Right cardiac atrium (tissue), 5 donors: ENCODE results near the gene KIF2C. TPM values are rescaled to one million over a fixed set of nuclear protein-coding genes. Genes with fewer than 3 reads are reported as not detected.
A peak's percentile ranks its signal among the peaks of the same experiment; 100 is the strongest.
"Not testable (repeated sequence)": the region's sequence is repeated elsewhere in the genome, so short reads cannot be mapped to it uniquely, and the experiment has no call there.

Experiments used
- ATAC-seq, 2 donors: fragments of 200-7000 bp; cut with Tn5 transposase; one replicate each; pipeline versions ENCODE4 v1.8.0 to v1.9.1; 2020; ENCODE audit warnings: moderate library complexity in 2 of 2, mild to moderate bottlenecking in 1 of 2
- DNase-seq, 3 donors: peaks; one replicate each; pipeline ENCODE4 v3.0.0-alpha.2; 2020
- H3K27ac ChIP-seq: one replicate; pipeline ENCODE4 v1.5.1; 2013; ENCODE audit warnings: mild to moderate bottlenecking, low read length, control low read depth, moderate library complexity
- H3K27me3 ChIP-seq: one replicate; pipeline ENCODE4 v1.6.1; 2013; ENCODE audit not compliant: control insufficient read depth, insufficient read depth
- H3K4me1 ChIP-seq: one replicate; pipeline ENCODE4 v1.6.1; 2013; ENCODE audit warnings: low read length; ENCODE audit not compliant: control insufficient read depth, insufficient read depth
- H3K4me3 ChIP-seq: one replicate; pipeline ENCODE4 v1.5.1; 2013; ENCODE audit warnings: low read length, control low read depth
- H3K9me3 ChIP-seq: one replicate; pipeline ENCODE4 v1.6.1; 2013; ENCODE audit warnings: low read length; ENCODE audit not compliant: control insufficient read depth
- WGBS: extraction: QIAGEN DNeasy Blood & Tissue Kit; methylation state at CpG from one replicate; pipeline ENCODE4 v1.1.7; 2013; 5-methylcytosine and 5-hydroxymethylcytosine counted together
- intact Hi-C, 4 donors: fragments of 100-400 bp; cut with DNase I; formaldehyde crosslinking; loops; one replicate each; pipeline versions ENCODE4 v1.11.0 to v1.14.0; 2022 to 2023
- long read RNA-seq, 4 donors: library from polyadenylated mRNA; unstranded; transcript quantifications; one replicate each; pipeline ENCODE4 v2.0.0, GENCODE V29; 2020 to 2021
- polyA plus RNA-seq: library from polyadenylated mRNA; stranded (reverse); fragments of 200-250 nt; gene quantifications from one replicate; pipeline ENCODE4 v1.2.3, GENCODE V29; 2013
- total RNA-seq, 4 donors: library from RNA; stranded (reverse); fragmentation: NEBNext Ultra II Directional; extraction: Animal tissue kit (Norgen Biotek cat#: 25700); gene quantifications; one replicate each; pipeline ENCODE4 v1.2.1, GENCODE V29; 2021
- donor health status: healthy with polysubstance abuse.
- donor health status: DM: no; HTN: yes; CAD: no.
- donor health status: DM: no; HTN: no; CAD: no.
- donor health status: DM: no; HTN: yes; CAD: no; lungs with severe emphysema.
- donor health status: DM: yes; HTN: yes; CAD: no.

Gene KIF2C
- total RNA-seq, result 1 to 10 TPM in 3 of 4 donors, under 1 TPM in 1; 0.39 to 2.5 (median 1.6) TPM
- polyA plus RNA-seq, result 0.66 TPM
- long read RNA-seq, donor 1, partial matches to known transcripts, result 0 of 2 reads
- long read RNA-seq, donor 1, other reads (novel, unspliced or antisense), result 0 of 2 reads
- long read RNA-seq, donor 2, partial matches to known transcripts, result 0 of 2 reads
- long read RNA-seq, donor 2, other reads (novel, unspliced or antisense), result 0 of 2 reads
- long read RNA-seq, donor 3, partial matches to known transcripts, result 0 of 2 reads
- long read RNA-seq, donor 3, other reads (novel, unspliced or antisense), result 0 of 2 reads
- long read RNA-seq, donor 4, partial matches to known transcripts, result 1 of 5 reads
- long read RNA-seq, donor 4, other reads (novel, unspliced or antisense), result 1 of 5 reads

DNA sequence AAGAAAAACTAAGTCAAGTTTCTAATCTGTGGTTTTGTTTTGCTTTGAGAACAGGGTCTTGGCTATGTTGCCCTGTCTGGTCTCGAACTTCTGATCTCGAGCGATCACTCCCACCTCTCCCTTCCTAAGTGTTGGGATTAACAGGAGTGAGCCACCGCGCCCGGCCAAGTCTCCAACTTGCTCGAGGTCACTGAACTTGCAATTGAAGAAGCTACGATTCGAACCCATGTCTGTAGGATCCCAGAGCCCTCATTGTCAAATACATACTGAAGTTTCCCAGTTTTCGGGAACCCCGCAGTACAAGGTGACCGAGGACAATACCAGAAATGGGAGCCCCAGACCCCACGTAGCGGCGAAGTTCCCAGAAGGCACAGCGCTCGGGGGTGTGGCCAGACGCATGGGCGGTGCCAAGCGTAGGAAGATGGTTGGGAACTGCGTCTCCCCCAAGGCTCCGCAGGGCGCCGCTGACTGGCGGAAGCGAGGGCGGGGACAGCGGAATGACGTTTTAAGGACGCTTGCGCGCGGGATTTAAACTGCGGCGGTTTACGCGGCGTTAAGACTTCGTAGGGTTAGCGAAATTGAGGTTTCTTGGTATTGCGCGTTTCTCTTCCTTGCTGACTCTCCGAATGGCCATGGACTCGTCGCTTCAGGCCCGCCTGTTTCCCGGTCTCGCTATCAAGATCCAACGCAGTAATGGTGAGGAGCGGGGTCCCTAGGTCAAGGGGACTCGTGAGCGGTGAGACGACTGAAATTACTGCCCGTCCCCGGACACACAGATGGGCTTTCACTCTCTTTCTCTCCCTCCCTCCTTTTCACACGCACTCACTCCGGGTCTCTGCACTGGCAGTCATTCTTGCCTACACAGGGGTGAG lies at the start of gene KIF2C:
Gene KIF2C (plus strand): TSS at position 531 of the 872 bp plus-strand sequence. CDS start 96 bp downstream, at position 627.
- Histone ChIP-seq H3K9me3 (no peaks in the 10 kb centered on the region), H3K27me3 (no peaks in the 10 kb centered on the region), H3K4me3 (peak within 1 kb of the TSS; percentile 89), H3K4me1 (no peaks in the 10 kb centered on the region), H3K27ac (peak within 1 kb of the TSS; percentile 100)
- peak; percentile 98 to 99 (median 99) for DNase-seq
- WGBS, result under 1% methylated on average over 57 of the region's 57 CpGs
- intact Hi-C loops, result loop anchor here in 1 of 4 donors (10.0 kb wide), 1 partner anchor 755 kb away; the partner anchor contains the start of gene TESK2
- peak; percentile 99 to 100 for ATAC-seq

DNA sequence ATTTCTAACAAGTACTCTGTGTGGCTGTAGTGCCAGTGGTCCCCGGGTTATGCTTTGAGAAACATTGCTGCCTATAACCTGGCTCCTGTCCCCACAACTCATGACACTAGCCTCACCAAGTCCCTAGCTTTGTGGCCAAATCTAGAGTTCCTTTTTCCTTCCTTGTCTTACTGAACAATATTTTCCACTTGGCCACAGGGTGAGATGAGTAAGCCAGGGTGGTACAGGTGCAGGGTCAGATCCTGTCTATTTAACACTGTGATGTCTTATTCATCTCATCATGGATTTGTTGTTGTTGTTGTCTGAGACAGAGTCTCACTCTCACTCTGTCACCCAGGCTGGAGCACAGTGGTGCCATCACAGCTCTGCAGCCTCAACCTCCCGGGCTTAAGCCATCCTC lies 46.5 kb upstream of the KIF2C start:
- H3K9me3 ChIP-seq, result no peaks in the 10 kb centered on the region
- 80% methylated on average over 2 of the region's 2 CpGs for WGBS
- no peaks in the 10 kb centered on the region for H3K4me1 ChIP-seq
- intact Hi-C loops, result no loop called here
- no peak for DNase-seq
- ATAC-seq, result no peak
- H3K4me3 ChIP-seq, result no peak overlapping the region
- H3K27ac ChIP-seq, result no peak overlapping the region
- H3K27me3 ChIP-seq, result no peaks in the 10 kb centered on the region

DNA sequence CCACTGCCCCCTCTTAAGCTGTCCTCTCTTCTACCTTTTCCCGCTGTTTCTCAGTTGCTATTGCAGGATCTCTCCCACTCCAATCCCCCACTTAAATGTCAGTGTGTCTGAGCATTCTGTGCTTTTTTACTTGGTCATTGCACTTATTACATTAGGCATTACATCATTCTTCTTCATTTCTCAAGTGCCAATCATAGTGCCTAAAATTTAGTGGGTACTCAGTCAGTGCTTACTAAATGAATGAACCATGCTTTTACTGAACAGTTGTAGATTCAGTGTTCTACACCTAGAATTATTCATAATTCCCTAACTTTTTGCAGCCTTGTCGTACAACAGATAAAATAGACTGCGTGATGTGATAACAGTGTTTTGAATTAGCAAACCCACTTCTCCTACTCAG lies 45.7 kb upstream of the KIF2C start:
- Histone ChIP-seq H3K27ac (no peak overlapping the region), H3K27me3 (no peaks in the 10 kb centered on the region), H3K4me3 (no peak overlapping the region), H3K9me3 (no peaks in the 10 kb centered on the region), H3K4me1 (no peaks in the 10 kb centered on the region)
- intact Hi-C loops, result no loop called here
- ATAC-seq (no peak), DNase-seq (no peak)
- WGBS, result 91% methylated on average over 3 of the region's 3 CpGs

DNA sequence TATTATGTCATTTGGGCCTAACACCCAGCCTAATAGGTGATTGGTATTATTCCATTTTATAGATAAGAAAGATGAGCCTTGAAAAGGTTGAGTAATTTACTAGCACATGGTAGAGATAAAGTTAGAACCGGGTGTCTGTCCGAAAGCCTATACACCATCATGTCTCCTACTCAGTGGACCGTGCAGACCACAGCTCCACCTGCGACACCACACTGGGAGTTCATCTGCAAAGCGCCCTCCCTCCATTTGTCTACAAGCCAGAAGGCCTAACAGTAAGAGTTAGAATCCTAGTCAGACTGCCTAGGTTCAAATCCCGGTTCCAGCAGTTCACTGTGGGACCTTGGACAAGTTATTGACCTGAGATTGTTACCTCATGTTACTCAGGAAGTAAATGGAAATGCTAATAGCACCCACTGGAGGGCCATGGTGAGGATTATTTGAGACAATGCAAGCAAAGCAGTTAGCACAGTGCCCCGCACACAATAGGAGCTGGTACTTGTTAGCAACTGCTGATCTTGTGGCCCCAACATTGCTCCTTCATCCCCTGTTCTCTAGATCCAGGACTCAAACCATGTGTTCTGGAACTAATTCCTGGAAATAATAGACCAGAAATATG lies 44.7 kb upstream of the KIF2C start:
- 93% methylated on average over 7 of the region's 7 CpGs for WGBS
- H3K9me3 ChIP-seq, result no peaks in the 10 kb centered on the region
- no peaks in the 10 kb centered on the region for H3K4me1 ChIP-seq
- intact Hi-C loops, result no loop called here
- no peak overlapping the region for H3K4me3 ChIP-seq
- DNase-seq (no peak), ATAC-seq (no peak)
- H3K27ac ChIP-seq, result no peak overlapping the region
- H3K27me3 ChIP-seq, result no peaks in the 10 kb centered on the region

DNA sequence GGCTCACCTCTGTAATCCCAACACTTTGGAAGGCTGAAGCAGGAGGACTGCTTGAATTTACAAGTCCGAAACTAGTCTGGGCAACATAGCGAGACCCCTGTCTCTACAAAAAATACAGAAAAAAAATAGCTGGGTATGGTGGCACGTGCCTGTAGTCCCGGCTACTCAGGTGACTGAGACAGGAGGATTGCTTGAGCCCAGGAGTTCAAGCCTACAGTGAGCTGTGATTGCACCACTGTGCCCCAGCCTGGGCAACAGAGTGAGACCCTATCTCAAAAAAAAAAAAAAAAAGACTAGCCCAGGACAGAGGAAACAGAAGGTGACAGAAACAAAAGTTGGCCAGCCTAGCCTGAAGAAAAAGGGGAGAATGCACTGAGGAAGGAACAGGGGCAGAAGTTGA lies 44.0 kb upstream of the KIF2C start:
- H3K27me3 ChIP-seq, result no peaks in the 10 kb centered on the region
- ATAC-seq (no peak), DNase-seq (no peak)
- H3K4me3 ChIP-seq, result no peak overlapping the region
- no peak overlapping the region for H3K27ac ChIP-seq
- WGBS, result 90% methylated on average over 4 of the region's 4 CpGs
- intact Hi-C loops, result no loop called here
- no peaks in the 10 kb centered on the region for H3K4me1 ChIP-seq
- no peaks in the 10 kb centered on the region for H3K9me3 ChIP-seq

DNA sequence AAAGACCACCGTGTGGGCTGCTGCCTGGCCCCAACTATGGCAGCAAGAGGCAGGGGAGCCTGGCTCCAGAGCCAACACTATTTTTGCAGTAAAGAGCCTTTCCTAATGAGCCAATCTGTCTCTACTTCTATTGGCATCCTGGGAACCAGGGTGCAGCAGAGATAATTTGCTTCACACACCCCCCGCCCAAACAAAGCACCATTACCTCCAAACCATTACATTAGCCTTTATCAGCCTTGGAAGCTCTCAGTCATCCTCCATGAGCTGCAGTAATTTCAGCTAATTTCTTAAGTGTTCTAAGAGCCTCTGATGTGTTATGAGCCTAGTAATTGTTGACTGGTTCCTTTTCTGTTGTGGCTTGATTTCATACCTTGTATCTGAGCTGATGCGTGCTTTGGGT lies 43.5 kb upstream of the KIF2C start:
- H3K4me3 ChIP-seq, result no peak overlapping the region
- no peaks in the 10 kb centered on the region for H3K9me3 ChIP-seq
- no peak overlapping the region for H3K27ac ChIP-seq
- whole genome bisulfite sequencing, result 83% methylated on average over 3 of the region's 3 CpGs
- H3K27me3 ChIP-seq, result no peaks in the 10 kb centered on the region
- no peaks in the 10 kb centered on the region for H3K4me1 ChIP-seq
- DNase-seq (no peak), ATAC-seq (no peak)
- intact Hi-C loops, result no loop called here

DNA sequence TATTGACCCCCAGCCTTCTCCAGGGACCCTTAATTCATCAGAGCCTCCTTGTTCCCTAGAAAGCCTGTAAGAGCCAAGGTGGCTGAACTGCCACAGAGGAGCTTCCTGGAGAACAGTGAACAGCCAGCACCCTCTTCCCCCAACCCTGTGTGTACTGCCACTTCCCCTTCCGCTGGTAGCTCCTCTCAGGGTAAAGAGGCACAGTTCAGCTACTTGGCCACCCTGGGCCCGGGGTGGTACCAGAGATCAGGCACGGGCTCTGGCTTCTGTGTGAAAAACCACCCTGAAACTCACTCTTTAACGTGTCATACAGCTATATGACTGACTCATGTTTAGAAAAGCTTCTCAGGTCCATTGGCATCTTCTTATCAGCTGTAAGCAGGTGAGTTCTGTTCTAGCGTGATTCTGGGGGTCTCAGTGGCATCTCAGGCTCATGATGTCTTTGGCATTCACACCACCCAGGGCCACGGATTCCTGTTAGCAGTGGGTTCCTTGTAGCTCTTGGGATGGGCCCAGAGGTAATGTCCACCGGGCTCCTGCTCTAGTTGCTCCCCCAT lies 42.8 kb upstream of the KIF2C start:
- H3K27me3 ChIP-seq, result no peaks in the 10 kb centered on the region
- no peaks in the 10 kb centered on the region for H3K9me3 ChIP-seq
- DNase-seq, result no peak
- peak in 1 of 2 donors; percentile 26 for ATAC-seq
- no peak overlapping the region for H3K27ac ChIP-seq
- intact Hi-C loops, result no loop called here
- 72% methylated on average over 7 of the region's 7 CpGs for WGBS
- no peak overlapping the region for H3K4me3 ChIP-seq
- no peaks in the 10 kb centered on the region for H3K4me1 ChIP-seq

DNA sequence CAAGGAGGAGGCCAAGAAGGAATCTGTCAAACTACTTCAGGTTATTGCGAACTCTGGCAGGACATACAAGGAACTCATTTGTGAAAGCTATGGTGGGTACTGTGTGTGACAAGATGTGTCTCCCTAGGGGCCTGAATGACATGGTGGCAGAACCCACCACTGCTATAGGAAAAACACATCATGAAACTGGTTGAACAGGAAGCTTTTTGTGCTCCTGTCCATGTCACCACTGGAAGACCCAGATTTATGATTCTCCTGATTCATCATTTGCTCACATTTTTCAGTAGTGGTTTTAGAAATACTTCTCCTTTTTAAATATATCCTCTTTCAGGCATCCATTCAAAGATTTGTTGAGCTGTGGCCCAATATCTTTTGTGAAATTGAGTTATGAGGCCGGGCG lies 41.5 kb upstream of the KIF2C start:
- WGBS, result 90% methylated on average over 3 of the region's 3 CpGs
- no peaks in the 10 kb centered on the region for H3K4me1 ChIP-seq
- ATAC-seq (no peak), DNase-seq (no peak)
- no peaks in the 10 kb centered on the region for H3K9me3 ChIP-seq
- H3K27me3 ChIP-seq, result no peaks in the 10 kb centered on the region
- no peak overlapping the region for H3K4me3 ChIP-seq
- intact Hi-C loops, result no loop called here
- no peak overlapping the region for H3K27ac ChIP-seq

DNA sequence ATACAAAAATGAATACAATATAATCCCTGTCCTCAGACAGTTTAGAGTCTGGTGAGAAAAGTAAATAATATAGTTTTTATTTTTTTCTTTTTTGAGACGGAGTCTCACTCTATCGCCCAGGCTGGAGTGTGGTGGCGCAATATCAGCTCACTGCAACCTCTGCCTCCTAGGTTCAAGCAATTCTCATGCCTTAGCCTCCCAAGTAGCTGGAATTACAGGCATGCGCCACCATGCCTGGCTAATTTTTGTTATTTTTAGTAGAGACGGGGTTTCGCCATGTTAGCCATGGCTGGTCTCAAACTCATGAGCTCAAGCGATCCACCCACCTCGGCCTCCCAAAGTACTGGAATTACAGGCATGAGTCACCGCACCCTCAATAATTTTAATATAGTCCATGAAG lies 40.3 kb upstream of the KIF2C start:
- H3K27me3 ChIP-seq, H3K27ac ChIP-seq, intact Hi-C loops, H3K4me3 ChIP-seq, H3K4me1 ChIP-seq, H3K9me3 ChIP-seq, DNase-seq, ATAC-seq: not testable (repeated sequence)
- 90% methylated on average over 9 of the region's 9 CpGs for WGBS

DNA sequence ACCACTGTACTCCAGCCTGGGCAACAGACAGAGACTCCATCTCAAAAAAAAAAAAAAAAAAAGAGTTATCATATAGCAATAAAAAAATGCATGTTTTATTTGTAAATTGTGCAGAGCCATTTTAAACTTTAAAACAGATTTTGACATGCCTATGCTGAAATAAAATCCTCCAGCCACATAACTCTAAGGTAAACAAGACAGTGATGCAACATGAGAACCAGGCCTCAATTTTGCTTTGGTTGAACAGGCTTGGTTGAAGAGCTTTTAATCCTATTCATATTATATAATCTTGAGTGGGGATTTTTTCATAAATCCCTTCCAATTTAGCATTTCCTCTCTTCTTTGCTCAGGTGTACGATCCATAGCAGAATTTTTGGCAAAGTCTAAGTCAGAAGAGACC lies 39.1 kb upstream of the KIF2C start:
- H3K27me3 ChIP-seq, result no peaks in the 10 kb centered on the region
- H3K9me3 ChIP-seq, result no peaks in the 10 kb centered on the region
- intact Hi-C loops, result no loop called here
- ATAC-seq, result no peak
- no peak overlapping the region for H3K4me3 ChIP-seq
- 86% methylated on average over 1 of the region's 1 CpG for WGBS
- H3K27ac ChIP-seq, result no peak overlapping the region
- H3K4me1 ChIP-seq, result no peaks in the 10 kb centered on the region
- no peak for DNase-seq
